Dermis microvascular lymphatic vessel endothelial cell (primary cell): Measurements from ENCODE around the gene CLCN1. TPM values are rescaled to one million over a fixed set of nuclear protein-coding genes. Genes with fewer than 3 reads are reported as not detected.
A peak's percentile ranks its signal among the peaks of the same experiment; 100 is the strongest.

Source experiments
- DNase-seq, 2 donors: peaks; one replicate each; pipeline versions ENCODE4 v3.0.0 to v3.0.0-alpha.2; 2010; ENCODE audit warnings: low read depth in 2 of 2
- total RNA-seq: library from RNA; depleted of rRNA; stranded (reverse); fragments of >200 nt; gene quantifications from 2 replicates; pipeline ENCODE4 v1.2.1, GENCODE V29; 2014

The CLCN1 gene
- total RNA-seq, 1 donor from 2014 or later = not detected

DNA sequence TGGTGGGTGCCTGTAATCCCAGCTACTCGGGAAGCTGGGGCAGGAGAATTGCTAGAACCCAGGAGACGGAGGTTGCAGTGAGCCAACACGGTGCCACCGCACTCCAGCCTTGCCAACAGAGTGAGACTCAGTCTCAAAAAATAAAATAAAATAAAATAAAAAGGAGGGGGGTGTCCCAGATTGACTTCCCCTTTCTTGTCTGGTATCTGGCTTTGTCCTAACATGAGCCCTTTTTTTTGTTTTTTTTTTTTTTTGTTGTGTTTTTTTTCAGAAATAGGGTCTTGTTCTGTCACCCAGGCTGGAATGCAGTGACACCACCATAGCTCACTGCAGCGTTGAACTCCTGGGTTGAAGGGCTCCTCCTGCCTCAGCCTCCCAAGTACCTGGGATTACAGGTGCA lies 23.0 kb upstream of the CLCN1 start:
- no peak for DNase-seq

DNA sequence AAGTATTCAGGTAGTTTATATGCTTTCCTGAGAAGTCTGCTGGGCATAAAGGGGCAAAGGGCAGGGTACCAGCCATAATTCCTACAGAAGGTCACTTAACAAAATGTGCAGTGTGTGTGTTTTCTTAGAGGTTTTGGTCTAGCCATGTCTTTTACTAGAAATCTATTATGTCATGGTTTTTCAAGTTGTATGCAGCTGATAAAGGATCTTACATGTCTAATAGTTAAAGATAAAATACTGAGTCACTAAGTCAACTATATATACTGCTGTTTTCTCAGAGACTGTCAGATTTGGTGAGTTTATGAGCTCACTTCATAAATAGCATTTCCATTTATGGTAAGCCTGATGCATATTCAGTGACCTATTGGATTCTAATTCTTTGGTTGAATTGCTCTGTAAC lies 20.0 kb upstream of the CLCN1 start:
- peak in 1 of 2 donors; percentile 57 for DNase-seq

DNA sequence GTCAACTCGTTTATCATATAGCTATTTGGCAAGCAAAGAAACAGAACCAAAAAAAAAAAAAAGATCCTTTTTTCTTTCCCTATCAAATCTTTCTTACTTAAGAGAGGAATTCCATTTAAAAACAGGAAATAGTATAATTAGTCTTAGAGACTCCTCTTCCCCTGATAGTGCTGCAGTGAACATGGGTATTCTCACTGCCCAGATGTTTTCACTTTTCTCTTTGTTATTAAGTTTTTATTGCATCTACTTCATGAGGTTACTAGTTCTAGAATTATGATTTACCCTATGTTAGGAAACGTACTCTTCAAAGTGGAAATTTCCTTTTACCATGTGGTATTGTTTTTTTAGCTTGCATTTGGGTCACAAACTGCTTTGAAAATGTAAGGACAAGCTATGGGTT lies 19.2 kb upstream of the CLCN1 start:
- no peak for DNase-seq

GRCh38 chr7:143299346-143299745 lies 16.6 kb upstream of the CLCN1 start:
- DNase-seq = no peak

DNA sequence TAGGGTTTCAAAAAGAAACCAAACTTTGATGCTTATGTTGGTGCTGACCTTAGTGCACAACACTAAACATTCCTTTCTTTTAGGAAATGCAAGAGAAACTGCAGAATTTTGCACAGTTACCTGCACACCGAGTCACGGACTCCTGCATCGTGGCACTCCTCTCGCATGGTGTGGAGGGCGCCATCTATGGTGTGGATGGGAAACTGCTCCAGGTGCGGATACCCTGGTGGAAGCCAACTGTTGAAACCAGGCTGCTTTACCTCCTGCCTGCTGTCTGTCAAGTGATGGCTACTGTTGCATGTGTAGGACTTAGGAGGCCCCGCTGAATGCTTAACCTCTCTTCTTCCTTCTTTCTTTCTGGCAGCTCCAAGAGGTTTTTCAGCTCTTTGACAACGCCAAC lies 16.1 kb upstream of the CLCN1 start:
- DNase-seq = peak in 1 of 2 donors; percentile 41

GRCh38 chr7:143300959-143301935 lies 14.7 kb upstream of the CLCN1 start:
- no peak for DNase-seq

DNA sequence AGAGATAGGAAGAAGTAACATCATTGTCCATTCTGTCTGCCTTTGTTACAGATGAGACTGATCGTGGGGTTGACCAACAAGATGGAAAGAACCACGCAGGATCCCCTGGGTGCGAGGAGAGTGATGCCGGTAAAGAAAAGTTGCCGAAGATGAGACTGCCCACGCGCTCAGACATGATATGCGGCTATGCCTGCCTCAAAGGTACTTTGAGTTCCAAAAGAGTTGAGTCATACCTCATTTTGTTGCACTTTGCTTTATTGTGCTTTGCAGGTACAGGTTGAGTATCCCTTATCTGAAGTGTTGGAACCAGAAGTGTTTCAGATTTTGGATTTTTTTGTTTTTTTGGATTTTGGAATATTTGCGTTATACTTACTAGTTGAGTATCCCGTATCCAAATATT lies 12.2 kb upstream of the CLCN1 start:
- DNase-seq = no peak

DNA sequence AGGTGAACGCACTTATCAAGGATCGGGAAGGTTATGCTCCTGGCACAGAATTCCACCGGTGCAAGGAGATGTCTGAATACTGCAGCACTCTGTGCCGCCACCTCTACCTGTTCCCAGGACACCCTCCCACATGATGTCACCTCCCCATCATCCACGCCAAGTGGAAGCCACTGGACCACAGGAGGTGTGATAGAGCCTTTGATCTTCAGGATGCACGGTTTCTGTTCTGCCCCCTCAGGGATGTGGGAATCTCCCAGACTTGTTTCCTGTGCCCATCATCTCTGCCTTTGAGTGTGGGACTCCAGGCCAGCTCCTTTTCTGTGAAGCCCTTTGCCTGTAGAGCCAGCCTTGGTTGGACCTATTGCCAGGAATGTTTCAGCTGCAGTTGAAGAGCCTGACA lies 11.0 kb upstream of the CLCN1 start:
- DNase-seq = no peak

DNA sequence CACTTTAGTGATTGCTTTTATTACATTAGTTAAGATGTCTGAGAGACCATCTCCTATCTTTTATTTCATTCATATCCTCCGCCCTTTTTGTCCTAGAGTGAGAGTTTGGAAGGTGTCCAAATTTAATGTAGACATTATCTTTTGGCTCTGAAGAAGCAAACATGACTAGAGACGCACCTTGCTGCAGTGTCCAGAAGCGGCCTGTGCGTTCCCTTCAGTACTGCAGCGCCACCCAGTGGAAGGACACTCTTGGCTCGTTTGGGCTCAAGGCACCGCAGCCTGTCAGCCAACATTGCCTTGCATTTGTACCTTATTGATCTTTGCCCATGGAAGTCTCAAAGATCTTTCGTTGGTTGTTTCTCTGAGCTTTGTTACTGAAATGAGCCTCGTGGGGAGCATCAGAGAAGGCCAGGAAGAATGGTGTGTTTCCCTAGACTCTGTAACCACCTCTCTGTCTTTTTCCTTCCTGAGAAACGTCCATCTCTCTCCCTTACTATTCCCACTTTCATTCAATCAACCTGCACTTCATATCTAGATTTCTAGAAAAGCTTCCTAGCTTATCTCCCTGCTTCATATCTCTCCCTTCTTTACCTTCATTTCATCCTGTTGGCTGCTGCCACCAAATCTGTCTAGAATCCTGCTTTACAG lies 10.4 kb upstream of the CLCN1 start:
- peak in 1 of 2 donors; percentile 65 for DNase-seq

- no peak for DNase-seq
Observed at GRCh38 chr7:143308632-143309031, 7.3 kb upstream of the CLCN1 start.

GRCh38 chr7:143314127-143314526 lies 1.8 kb upstream of the CLCN1 start:
- DNase-seq = no peak

DNA sequence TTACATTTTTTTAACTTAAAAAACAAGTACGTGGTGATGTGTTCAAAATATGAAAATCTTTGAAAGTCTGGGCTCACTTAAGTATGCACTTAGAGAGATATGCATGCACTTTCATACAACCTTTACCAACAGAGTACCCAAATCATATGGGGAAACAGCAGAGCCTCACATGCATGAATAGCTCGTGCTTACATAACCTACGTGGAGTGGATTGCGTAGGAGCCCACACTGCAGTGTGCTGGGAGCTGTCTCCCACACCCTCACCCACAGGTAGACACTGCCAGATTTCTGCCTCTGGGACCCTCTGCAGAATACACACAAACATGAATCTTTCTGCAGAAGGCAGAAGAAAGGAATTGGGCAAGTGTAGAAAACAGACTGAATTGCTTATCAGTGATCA lies 581 bp downstream of the CLCN1 start:
- DNase-seq = no peak

GRCh38 chr7:143318661-143319060 lies 2.8 kb downstream of the CLCN1 start:
- DNase-seq = no peak

DNA sequence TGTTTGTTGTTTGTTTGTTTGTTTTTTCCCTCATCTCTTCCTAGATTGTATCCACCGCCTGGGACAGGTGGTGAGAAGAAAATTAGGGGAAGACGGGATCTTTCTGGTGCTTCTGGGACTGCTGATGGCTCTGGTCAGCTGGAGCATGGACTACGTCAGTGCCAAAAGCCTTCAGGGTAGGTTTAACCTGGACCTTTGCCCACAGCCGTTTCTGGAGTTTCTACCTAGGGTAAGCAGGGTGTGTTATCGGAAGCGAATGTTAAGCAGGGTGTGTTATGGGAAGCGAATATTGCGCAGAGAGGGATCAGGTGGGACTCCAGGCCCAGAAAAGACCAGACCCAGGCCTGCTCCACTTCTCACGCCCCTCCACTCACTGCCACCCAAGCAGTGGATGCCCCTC lies 4.7 kb downstream of the CLCN1 start:
- no peak for DNase-seq

DNA sequence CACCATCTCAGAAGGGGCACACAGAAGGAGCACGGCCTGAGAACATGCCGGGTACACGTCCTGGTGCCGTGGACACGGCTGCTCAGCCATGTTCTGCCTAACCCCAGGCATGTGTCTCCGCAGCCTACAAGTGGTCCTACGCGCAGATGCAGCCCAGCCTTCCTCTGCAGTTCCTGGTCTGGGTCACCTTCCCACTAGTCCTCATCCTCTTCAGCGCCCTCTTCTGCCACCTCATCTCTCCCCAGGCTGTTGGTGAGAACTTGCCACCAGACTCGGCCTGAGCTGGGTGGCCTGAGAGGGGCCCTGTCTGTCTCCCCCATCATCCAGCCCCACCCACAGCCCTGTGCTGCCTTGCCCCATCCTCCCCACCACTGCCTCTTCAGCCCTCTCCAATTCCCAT lies 5.3 kb downstream of the CLCN1 start:
- no peak for DNase-seq

DNA sequence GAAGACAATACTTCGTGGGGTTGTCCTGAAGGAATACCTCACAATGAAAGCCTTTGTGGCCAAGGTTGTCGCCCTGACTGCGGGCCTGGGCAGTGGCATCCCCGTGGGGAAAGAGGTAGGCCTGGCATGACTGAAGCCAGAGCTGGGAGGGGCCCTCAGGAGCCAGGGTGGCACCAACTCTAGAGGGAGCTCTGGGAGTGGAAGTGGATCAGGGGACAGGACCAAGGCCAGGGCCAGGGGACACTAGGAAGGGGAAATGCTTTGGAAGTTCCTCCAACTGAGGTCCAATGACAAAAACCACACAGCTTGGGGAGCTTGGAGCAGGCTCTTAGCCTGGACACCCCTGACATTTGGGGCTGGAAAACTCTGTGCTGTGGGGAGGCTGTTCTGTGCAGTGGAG lies 5.8 kb downstream of the CLCN1 start:
- DNase-seq = no peak

DNA sequence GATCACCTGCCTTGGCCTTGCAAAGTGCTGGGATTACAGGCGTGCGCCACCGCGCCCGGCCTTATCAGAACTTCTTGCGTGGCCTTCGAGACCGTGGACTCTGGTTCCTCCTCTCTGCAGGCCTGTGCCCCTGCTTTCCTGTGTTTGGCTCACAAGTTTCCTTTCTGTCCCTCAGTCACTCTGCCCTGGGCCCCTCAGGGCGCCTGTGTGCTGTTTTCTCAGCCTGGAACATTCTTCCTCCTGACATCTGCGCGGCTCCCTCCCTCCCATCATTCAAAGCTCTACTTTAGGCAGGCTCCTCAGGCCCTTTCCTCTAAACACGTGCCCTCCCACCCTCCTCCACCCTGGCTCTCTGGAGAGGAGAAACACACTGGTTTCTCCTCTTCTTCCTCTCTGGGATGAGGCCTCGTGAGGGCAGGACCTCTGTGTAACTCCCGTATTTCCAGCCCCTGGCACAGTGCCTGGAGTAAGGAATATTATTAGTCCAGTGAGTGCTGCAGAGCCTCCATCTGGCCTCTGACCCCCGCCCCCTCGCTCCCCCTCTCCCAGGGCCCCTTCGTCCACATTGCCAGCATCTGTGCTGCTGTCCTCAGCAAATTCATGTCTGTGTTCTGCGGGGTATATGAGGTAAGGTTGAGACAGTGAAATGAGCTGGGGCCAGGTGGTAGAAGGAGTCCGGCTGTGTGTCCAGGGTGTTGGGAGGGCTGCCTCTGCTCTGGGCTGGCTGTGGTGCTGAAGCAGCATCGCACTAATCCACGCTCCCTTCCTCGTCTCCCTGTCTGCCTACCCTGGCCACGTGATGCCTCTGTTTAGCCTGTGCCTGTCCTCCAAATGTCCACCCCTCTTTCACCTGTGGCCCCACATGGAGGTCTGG lies 7.1 kb downstream of the CLCN1 start:
- peak in 1 of 2 donors; percentile 8 for DNase-seq

DNA sequence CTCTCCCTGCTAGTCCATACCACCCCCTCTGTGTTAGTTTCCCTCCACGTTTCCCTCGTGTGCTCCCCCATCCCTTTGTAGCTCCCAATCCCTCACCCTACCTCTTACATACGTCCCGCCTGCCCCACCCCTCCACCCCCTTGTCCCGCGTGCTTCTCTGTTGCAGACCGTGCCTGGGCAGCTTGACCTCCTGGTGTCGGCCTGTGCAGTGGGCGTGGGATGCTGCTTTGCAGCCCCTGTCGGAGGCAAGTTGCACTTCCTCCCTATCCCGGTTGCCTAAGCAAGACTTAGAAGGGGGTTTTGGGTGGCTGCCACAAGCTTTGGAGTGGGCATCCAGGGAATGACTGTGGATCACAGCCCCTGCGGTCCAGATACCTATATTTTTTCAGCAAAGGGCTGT lies 7.7 kb downstream of the CLCN1 start:
- DNase-seq = no peak

DNA sequence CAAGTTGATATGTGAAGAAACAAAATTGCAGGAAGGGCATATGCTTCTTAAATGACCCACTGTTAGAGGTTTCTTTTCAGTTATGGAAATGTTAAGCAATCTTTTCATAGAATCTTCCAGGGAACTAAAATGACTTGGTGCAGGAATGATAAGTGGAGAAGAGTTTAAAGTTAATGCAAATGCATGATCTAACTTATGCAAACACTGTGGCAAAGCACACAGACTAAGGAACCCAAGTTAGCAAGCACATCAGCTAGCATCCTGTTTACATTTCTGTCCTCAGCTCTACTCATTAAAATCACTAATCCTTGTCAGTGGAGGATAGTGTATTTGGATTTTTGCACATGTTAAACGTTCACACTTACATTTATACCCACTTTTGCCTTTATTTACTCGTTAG lies 9.3 kb downstream of the CLCN1 start:
- no peak for DNase-seq

- DNase-seq = no peak
Observed at GRCh38 chr7:143327903-143328302, 12.0 kb downstream of the CLCN1 start.

GRCh38 chr7:143329471-143330170 lies 13.7 kb downstream of the CLCN1 start:
- DNase-seq = no peak
